GM19467 (cell line): ENCODE data around the gene TMEM207.

Source experiments
- ATAC-seq: cut with Tn5 transposase; IDR thresholded peaks from one replicate; pipeline ENCODE4 v1.9.1; 2021; ENCODE audit warnings: mild to moderate bottlenecking, moderate library complexity; ENCODE audit not compliant: unreplicated experiment

The TMEM207 gene

DNA sequence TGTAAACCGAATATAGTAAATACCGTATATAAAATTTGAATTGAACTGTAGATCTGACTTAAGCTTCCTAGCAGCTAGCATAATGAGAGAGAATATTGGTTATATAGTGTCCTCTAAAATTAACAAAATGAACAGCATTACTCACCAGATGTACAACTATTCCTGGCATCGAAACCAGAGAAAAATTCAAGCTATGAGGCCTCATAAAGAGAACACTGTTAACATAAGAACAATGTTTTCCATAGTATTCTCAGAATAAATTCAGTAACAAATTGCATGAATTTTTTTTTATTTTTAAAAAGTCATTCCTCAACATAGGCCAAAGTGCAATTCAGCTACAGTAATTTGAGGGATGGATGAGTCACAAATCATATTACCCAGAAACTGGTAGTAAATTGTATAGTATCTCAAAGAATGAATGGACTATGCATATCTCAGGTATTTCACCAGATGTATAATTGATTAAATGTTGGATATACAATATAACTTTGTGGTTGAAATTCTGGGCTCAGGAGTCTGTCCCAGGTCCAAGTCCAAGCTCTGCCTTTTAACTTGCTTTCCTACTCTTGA, 5.0 kb downstream of the TMEM207 start:
- no peak for ATAC-seq

DNA sequence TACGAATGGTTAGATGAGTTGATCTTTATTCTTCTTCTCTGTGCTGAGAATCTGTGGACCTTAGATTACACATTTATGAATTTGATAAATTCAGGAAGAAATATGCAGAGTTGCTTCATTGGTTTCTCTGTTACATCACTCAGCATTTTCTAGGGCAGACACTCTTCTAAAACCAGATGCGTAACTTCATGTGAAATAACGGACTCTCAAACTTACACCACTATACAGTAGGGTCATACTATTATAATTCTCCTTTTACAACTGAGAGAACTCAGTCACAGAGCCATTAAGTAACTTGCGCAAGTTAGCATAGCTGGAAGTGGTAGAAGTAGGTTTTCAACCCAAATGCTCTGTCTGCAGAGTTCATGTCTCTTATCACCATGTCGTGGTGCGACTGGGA, 5.7 kb downstream of the TMEM207 start:
- ATAC-seq: no peak

DNA sequence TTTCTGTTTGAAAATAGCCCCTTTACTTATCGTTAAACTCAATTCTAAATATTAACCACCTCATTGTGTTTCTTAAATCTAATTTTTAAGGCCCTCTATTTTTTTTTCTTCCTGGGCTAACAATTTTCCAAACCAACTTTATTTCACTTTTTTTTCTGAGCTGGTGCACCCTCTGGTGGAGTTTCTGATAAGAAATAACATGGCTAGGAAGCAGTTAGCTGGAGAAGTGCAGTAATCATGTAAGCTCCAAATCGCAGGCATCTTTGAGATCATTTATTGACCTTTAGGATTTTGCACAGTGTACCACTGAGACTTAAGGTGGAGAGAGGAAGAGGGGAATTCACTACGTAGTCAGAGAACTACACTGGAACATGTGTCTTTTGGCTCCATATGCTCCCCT, 6.4 kb downstream of the TMEM207 start:
- no peak for ATAC-seq

DNA sequence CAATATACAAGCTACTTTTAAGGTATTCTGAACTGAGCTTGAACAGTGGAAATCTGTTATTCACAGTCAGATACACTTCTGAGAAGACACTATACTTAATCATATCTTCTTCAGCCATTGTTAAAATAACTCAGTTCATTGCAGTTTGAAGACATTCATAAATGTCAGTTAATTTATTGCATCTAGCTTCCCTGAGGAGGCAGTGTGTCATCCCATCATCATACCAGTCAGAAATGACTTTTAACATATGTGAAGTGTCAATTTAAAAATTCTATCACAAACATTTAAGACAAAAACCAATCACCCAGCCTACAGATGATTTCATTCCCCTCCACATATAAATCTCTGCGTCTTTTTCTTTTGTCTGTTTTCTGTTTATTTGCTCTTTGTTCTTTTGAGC, 7.5 kb downstream of the TMEM207 start:
- ATAC-seq: no peak

DNA sequence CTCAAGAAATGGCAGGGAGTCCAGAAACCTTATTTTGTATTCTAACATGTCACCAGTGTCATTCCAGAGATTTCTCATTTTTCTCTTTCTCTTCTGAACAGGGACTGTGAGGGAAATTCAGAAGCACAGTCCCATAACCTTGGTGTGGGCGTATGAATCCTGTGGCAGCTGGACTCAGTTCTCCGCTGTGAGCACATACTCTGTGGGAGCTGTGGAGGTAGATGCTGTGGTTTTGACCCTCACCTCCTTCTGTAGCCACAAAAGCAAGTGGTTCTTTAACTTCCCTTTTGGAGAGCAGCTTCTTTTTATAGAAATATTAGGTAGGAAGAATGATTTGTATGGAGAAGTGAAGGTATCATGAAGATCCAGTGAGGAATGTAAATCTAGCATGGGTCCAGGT, 13.4 kb downstream of the TMEM207 start:
- ATAC-seq: no peak

DNA sequence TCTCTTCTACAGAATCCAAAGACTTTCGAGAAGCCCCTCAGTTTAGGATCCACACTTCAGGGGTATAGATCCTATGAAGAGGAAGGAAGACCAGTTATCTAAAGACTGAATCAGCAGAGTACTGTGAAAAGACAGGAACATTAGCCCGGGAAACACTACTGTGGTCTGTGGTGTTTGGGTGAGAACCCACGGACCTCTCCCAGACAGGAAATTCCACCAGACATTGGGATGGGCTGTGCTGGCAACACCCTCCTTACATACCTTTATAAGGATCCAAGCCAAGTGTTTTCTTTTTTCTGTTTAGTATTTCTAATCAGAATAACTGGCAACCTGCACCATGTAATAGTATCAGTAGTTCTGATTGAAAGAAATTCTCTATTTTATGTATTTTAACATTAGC, 14.1 kb downstream of the TMEM207 start:
- no peak for ATAC-seq

DNA sequence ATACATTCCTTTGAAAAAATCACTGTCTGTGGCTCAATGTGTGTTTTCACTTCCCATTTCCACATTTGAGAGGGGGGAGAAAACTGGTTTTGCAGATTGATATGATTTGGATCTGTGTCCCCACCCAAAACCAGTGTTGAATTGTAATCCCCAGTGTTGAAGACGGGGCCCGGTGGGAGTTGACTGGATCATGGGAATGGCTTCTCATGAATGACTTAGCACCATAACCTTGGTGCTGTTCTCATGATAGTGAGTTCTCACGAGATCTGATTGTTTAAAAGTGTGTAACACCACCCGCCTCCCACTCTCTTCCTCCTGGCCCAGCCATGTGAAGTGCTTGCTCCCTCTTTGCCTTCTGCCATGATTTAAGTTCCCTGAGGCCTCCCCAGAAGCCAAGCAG, 16.1 kb downstream of the TMEM207 start:
- ATAC-seq: no peak

DNA sequence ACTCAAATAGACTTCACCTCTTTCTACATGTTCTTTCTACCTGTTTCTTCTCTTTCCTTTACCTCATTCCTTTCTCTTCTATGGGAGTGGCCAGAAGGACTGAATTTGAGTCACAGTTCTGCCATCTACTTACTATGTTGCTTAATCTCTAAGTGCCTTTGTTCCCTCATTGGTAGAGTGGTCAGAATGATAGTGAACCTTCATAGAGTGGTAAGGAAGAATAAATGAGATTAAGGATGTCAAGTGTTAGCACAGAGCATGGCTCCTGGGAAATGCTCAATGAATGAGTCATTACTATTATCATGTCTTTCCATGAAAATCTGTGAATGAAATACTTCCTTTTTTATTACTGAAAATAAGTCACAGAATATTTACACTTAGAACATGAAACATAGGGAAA, 17.5 kb downstream of the TMEM207 start:
- no peak for ATAC-seq

DNA sequence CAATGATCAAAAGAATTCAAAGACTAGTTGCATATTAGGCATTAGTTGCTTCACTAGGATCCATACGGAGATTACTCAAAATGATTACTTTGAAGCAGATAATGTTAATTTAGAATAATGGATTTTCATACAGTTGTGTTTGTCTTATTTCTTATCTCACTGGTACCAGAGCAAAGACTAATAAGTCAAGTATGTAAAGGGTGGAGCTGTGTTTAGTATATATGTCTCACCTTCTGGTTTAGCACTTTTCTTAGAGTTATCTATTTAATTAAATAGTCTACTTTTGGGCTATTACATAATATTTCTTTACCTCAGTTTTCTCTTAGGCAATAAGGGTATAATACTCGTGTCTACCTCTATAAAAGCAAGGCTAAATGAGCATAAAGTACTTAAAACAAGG, 18.8 kb downstream of the TMEM207 start:
- ATAC-seq: no peak

DNA sequence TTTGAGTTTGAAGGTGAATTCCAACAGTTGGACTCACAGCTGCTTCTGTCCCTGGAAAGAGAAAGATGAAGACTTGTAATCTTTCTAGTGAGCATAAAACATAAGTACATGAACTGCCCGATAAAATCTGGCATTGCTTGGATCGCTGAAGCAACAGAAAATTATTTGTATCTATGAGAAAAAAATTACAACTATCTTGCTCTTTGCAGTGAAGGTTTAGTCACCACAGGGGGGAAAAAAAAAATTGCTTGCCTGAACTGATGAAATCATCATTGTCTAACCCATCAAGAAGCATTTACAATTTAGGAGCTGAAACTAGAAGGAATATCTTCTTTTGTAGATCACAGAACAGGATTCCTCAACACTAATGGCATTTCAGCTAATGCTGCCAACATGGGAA, 20.0 kb downstream of the TMEM207 start:
- ATAC-seq: no peak

DNA sequence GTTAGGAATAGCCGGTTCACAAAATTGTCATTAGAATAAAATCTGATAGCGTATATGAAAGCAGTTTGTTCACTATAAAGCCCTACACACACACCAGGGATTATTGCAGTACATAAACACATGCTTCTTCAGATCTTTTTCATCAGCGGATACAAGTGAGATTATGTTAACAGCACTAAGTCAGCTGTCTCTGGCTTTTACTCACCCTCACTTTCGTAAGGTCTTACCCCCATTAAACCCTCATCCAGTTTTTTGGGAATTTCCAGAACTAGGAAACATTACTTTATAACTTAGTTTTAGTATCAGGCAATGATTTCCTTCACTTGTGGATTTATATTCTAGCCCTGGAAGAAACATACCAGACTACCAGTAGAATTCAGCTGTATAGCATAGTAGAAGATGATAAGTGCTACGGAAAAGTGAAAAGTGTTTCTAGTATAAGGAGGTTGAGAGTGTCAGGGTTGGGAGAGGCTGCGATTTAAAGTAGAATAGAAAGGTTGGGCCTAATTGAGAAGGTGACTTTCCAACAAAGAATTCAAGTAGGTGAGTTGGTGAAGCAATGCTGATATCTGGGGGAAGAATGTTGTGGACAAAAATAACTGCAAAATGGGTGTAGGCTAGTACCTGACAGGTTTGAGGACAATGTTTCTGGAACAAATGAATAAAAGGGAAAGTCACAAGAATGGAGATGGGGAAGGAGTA, 22.7 kb downstream of the TMEM207 start:
- ATAC-seq: no peak

DNA sequence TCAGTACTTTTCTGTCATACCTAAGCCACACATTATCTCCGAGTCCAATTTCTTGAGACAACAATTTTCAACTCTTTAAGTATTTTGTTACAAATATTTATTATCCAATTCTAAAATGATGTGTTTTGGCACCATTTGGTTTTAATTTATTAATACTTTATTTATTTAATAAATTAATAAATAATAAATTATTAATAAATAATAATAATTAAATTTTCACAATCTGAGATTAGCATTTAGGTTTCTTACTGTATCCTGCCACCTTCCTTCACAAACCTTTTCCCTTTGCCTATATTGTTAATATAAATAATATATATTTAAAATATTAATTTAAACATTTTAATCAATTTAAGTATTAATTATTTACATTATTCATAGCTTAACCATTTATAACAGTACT, 23.9 kb downstream of the TMEM207 start:
- ATAC-seq: no peak

DNA sequence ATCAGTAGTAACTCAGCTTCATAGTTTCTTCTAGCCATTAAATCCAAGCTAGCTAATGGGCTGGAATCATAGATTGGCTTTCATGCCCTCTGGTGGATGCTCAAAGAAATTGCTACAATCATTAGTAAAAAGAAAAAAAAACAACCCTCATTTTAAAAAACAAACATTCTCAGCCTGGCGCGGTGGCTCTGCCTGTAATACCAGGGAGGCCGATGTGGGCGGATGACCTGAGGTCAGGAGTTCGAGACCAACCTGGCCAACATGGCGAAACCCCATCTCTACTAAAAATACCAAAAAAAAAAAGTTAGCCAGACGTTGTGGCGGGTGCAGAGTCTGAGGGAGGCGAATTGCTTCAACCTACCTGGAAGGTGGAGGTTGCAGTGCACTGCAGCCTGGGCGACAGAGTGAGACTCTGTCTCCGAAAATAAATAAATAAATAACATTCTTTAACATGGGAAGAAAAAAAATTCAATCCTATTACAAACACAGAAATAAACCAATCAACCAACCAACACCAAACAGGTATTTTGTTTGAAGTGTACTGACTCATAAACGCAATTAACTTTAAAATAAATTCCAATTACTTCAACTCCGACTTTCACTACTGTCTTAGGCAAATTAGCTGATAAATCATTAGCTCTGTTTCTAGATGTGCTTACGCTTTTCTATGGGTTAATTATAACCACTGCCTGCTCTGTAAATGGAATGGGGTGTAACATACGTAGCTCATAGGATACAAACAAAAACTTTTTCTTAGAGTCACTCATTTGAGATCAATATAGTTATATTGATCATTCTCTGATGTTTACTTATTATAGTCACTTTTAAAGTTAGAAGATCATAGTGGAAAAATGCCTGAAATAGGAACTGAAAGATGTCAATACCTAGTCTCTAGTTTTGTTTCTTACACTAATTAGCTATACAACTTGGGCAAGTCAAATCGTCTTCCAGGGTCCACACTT, 24.9 kb downstream of the TMEM207 start:
- ATAC-seq: peak; percentile 74

DNA sequence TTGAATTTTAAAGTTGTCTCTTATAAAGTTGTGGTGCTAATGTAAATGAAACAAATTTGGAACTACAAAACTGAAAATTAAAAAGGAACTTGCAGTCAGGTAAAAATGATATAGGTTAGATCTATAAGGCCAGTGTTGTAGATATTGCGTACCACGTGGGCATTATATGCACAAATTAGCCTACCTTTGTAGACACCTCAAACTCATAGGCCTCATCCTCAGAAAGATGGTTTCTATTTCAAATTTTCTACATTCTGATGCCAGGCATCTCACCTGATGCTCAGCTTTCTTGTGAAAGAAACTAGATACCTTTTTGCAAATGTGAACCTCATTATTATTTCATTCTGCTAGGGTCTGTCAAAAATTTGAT, 25.6 kb downstream of the TMEM207 start:
- ATAC-seq: peak; percentile 8

DNA sequence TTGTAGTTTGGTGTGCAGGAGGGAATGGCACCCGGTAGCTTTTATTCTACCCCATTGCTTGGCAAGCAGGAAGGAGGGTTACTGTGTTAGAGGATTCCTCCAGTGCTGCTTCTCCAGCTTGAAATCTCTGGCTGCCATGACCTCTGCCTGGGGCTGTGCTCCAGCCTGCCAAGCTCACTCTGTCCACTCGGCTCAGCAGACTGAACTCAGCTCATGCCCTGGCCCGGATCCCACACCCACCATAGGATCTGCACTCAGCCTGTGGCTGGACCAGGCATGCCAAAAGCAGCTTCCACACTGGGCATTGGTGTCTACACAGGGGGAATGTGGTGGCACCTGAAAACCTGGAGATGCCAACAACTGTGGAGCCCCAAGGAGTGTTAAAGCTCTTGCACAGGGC, 35.4 kb downstream of the TMEM207 start:
- ATAC-seq: no peak

DNA sequence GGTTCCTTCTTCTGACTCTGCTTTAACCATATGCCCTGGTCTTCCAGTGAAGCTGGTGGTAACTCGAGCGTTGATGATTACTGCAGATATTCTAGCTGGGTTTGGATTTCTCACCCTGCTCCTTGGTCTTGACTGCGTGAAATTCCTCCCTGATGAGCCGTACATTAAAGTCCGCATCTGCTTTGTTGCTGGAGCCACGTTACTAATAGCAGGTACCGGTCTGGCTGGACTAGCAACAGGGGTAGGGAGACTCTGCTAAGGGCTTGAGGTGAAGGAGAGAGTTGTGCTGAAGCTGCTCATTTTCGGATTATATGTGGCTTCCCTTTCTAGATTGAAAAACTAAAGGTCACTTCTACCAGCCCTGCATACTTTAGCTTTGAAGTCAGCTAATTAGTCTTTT, 45.0 kb downstream of the TMEM207 start:
- ATAC-seq: no peak

DNA sequence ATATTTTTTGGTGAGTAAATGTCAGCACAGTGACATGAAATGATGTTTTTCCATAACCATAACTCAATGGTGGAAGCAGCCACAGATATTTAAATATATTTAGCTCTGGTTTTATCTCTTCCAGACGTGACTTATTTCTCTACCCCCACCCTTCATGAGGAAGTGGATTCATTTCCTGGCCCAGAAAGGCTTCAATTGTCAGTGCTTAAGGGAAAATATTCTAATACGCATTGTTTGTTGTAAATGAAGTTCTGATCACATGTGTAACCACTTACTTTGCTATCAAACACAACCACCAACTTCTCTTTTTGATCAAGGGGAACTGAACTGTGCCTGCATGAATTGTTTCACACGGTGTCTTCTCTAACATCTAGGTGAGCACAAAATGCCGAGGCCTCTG, 47.7 kb downstream of the TMEM207 start:
- no peak for ATAC-seq

DNA sequence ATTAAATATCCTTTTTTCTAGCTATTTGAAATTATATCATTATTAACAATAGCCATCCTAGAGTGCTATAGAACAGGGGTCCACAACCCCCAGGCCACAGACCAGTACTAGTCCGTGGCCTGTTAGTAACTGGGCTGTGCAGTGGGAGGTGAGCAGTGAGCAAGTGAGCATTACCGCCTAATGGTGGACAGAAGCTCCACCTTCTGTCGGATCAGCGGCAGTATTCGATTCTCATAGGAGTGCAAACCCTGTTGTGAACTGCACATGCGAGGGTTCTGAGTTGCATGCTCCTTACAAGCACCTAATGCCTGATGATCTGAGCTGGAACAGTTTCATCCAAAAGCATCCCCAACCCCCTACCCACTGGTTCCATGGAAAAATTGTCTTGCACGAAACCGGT, 50.0 kb downstream of the TMEM207 start:
- no peak for ATAC-seq

DNA sequence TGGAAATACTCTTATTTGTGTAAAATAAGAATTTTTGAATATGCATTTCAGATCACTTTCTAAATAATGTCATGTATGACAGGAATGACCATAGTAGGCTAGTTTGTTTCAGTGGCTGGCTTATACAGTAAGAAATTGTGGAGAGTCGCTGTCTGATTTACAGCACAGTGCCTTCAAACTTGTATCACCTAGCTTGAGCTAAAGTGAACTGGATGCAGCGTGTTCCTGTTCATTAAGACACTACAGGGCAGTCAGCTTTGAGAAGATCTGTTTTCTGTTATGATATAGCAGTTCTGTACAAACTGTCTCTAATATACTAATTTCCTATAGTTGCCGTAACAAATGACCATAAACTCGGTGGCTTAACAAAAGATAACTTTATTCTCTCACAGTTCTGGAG, 51.8 kb downstream of the TMEM207 start:
- no peak for ATAC-seq

DNA sequence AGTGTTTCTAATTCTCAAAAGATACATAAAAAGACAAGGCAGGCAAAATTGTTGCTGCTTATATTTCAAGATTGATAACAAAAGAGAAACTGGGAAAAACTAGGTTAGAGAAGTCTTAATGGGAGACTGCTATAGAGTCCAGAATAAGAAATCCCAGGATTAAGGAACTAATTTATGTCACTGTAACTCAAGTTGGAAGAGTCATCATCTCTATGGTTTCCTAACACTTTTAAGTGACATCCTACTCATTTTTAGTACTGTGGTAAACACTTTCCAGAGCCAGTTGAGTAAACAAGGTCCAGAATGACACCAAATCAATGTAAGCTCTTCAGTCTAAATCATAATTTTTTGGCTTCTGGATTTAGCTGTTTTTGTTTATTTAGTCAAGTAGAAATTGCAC, 53.7 kb downstream of the TMEM207 start:
- ATAC-seq: no peak

DNA sequence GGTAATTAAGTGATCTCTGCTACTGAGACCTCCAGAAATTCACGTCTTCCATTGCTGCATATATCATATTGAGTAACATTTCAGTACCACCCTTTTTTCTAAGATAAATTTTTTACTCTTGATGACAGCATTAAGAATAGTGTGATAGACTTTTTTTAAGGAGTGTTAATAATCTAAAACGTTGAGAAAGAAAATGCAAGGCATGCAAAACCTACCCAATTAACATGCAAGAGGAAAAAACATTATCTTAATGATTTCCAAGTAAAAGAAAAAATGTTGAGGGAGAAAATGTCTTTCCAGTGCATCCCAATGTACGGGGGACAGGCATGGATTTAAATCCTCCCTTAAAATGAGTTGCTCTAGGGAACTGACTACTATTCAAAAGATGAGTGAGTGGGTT, 61.0 kb downstream of the TMEM207 start:
- no peak for ATAC-seq

DNA sequence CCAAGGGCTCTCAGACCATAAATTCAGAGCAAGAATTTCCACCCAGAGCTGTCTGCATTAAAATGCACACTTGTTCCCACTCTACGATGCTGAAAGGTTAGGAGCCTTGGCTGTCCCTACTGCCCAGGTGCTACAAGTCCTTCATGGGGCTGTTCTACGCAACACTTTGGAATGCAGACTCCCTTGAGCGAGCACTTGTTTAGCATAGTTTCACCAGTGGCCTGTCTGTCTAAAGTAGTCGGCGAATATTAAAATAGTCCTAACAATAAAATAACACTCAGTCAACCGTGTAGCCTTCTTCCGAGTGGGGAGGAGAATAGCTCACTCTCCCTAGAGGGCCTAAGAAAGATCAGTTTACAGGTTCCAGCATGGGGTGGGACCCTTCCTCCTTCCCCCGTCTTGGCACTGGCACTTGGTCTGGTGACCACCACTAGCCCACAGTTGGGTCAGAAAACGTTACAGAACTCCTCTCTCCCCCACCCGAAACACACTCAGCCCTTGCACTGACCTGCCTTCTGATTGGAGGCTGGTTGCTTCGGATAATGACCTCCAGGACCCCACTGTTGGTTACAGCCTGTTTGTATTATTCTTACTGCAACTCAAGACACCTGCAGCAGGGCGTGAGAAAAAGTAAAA, 62.0 kb downstream of the TMEM207 start, which contains the start of gene CLDN16:
Gene CLDN16, plus strand, starts transcription at position 586 of the 636 bp plus-strand sequence. CDS start 167 bp downstream, outside the sequence.
- ATAC-seq: no peak
